Nephron progenitor cell (in vitro differentiated cells): Measurements from ENCODE around the gene SPRED1.

Experiments
- DNase-seq: peaks from one replicate; pipeline ENCODE4 v3.0.0; 2021
- H3K27ac Mint-ChIP-seq: 2 replicates; pipeline ENCODE4 v1.8.0; 2021; ENCODE audit warnings: mild to moderate bottlenecking, moderate library complexity, mixed read lengths
- H3K27me3 Mint-ChIP-seq: 2 replicates; pipeline ENCODE4 v1.8.0; 2021; ENCODE audit warnings: mild to moderate bottlenecking, low read depth, mixed read lengths; ENCODE audit not compliant: poor library complexity
- H3K36me3 Mint-ChIP-seq: 2 replicates; pipeline ENCODE4 v1.8.0; 2021; ENCODE audit warnings: low read depth, mixed read lengths
- H3K4me1 Mint-ChIP-seq: 2 replicates; pipeline ENCODE4 v1.8.0; 2021; ENCODE audit warnings: mixed read lengths
- H3K4me3 Mint-ChIP-seq: 2 replicates; pipeline ENCODE4 v1.8.0; 2021; ENCODE audit warnings: mild to moderate bottlenecking, moderate library complexity, mixed read lengths
- H3K9me3 Mint-ChIP-seq: 2 replicates; pipeline ENCODE4 v1.8.0; 2021; ENCODE audit warnings: mild to moderate bottlenecking, moderate library complexity, mixed read lengths
- TF ChIP-seq, protein P1 (sequence below): fragments of 200-600 bp; sonication (generic); IDR thresholded peaks from 2 replicates; pipeline ENCODE4 v1.5.0; 2021; ENCODE audit warnings: antibody characterized with exemption

Gene SPRED1

DNA sequence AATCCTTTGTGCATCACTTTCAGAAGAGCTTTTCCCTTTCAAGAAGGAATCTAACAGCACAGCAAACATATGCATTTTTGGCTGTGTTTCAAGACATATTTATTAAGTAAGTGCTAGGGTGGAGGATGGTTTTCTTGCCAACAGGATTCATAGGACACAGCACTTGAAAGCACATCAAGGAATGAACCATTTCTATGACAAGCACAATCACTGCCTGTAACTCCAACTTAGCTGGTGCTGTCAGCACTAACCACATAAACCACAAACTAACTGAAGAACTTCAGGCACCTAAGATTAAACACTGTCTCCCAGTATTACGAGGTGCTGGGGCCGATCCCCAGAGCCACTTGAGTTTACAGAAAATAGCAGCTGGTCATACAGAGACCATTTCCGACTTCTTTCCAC lies 35.4 kb upstream of the SPRED1 start:
- H3K27ac Mint-ChIP-seq = no peak overlapping the region
- no peaks in the 10 kb centered on the region for H3K9me3 Mint-ChIP-seq
- H3K27me3 Mint-ChIP-seq = peaks cover 4% of the 10 kb centered on the region
- no peak overlapping the region for H3K4me3 Mint-ChIP-seq
- peaks cover 20% of the 10 kb centered on the region for H3K4me1 Mint-ChIP-seq
- no peak for DNase-seq
- no peaks in the 10 kb centered on the region for H3K36me3 Mint-ChIP-seq
- TF ChIP-seq, protein P1, sequence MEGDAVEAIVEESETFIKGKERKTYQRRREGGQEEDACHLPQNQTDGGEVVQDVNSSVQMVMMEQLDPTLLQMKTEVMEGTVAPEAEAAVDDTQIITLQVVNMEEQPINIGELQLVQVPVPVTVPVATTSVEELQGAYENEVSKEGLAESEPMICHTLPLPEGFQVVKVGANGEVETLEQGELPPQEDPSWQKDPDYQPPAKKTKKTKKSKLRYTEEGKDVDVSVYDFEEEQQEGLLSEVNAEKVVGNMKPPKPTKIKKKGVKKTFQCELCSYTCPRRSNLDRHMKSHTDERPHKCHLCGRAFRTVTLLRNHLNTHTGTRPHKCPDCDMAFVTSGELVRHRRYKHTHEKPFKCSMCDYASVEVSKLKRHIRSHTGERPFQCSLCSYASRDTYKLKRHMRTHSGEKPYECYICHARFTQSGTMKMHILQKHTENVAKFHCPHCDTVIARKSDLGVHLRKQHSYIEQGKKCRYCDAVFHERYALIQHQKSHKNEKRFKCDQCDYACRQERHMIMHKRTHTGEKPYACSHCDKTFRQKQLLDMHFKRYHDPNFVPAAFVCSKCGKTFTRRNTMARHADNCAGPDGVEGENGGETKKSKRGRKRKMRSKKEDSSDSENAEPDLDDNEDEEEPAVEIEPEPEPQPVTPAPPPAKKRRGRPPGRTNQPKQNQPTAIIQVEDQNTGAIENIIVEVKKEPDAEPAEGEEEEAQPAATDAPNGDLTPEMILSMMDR = no peak

DNA sequence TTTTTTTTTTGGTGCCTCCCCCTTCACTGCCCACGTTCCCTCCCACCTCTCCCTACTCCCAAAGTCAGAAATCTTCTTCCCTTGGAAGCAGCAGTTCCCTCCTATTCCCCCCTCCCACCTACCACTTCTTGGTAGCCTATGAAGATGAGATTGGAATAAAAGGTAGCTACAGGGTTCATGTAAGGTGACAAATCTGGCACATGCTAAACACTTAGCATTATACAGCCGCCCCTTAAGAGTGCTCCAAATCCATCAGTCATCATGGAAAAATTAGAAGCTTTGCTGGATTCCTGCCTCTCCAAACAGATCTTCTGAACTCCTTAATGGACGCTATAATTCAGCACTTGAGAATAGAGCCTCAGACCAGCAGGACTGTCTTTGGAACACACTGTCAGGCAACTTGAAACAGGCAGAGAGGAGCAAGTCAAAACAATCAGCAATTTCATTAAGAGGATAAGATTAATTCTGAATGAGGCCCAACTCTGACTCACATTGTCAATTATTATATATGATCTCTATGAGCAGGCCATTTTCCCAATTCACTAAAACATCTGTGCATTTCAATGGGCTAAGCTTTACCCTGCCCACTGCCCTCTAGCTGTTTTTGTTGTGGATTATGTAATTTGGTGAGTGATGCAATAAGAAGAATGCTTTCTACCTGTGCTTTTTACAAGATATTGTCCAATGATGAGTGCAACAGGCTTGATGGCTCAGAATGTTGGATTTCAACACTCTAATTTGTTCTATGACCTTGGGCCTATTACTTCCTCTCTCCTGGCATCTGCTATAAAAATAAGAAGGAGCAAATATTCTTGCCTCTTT lies 34.6 kb upstream of the SPRED1 start:
- peaks cover 4% of the 10 kb centered on the region for H3K27me3 Mint-ChIP-seq
- TF ChIP-seq, protein P1 = no peak
- no peaks in the 10 kb centered on the region for H3K9me3 Mint-ChIP-seq
- no peak overlapping the region for H3K27ac Mint-ChIP-seq
- peaks cover 20% of the 10 kb centered on the region for H3K4me1 Mint-ChIP-seq
- no peak overlapping the region for H3K4me3 Mint-ChIP-seq
- H3K36me3 Mint-ChIP-seq = no peaks in the 10 kb centered on the region
- no peak for DNase-seq

DNA sequence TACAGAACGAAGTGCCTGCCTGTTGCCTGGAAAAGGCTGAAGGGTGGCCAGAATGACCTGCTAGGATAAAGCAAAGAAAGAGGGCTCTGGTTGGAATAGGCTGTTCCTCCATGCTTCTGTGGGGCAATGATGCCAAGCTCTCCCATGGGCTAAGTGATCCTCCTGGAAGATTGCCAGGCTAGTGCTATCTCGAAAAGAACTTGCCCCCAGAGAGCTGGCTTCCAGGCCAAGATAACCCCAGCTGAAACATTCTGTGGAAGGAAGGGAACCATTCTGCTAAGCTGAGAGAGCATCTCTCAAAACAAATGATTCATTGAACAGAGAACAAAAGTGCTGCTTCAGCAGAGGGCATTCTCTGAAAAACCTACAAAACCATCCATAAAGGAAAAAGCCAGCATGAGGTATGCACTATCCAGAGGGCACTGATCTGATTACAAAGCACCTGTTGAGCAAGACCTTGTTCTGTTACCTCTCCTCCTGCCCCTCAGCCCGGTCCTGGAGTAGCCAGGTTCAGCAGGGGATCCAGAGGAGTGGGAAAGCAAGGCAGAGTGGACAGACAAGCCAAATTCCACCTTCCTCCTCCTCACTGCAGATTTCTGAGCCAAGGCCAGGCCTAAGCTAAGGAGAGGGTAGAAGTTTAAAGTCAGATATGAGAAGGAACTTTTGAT lies 31.9 kb upstream of the SPRED1 start:
- no peak overlapping the region for H3K27ac Mint-ChIP-seq
- no peak overlapping the region for H3K4me3 Mint-ChIP-seq
- H3K9me3 Mint-ChIP-seq = no peaks in the 10 kb centered on the region
- no peak for DNase-seq
- peaks cover 25% of the 10 kb centered on the region for H3K4me1 Mint-ChIP-seq
- H3K36me3 Mint-ChIP-seq = no peaks in the 10 kb centered on the region
- peaks cover 4% of the 10 kb centered on the region for H3K27me3 Mint-ChIP-seq
- TF ChIP-seq, protein P1 = no peak

DNA sequence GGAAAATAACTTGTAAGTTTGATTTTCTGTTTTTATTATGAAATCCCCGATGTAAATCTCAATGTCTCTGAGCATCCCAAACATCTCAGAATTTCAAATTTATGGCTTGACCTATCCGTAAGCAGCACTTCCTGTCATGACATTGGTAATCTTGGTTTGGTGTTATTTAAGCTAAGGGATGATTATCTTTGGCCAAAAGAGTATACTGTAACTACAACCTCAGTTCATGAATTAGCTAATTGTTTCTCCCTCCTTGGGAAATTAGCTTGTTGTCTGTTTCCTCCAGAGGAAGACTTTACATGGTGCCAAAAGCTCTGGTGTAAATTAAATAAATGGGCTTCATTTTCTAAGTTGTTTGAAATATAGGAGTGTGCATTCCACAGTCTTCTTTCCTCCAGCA lies 28.1 kb upstream of the SPRED1 start:
- Mint-ChIP-seq H3K4me1 (peaks cover 13% of the 10 kb centered on the region), H3K9me3 (no peaks in the 10 kb centered on the region), H3K36me3 (no peaks in the 10 kb centered on the region), H3K27ac (no peak overlapping the region), H3K4me3 (no peak overlapping the region), H3K27me3 (no peaks in the 10 kb centered on the region)
- TF ChIP-seq, protein P1 = no peak
- DNase-seq = no peak

DNA sequence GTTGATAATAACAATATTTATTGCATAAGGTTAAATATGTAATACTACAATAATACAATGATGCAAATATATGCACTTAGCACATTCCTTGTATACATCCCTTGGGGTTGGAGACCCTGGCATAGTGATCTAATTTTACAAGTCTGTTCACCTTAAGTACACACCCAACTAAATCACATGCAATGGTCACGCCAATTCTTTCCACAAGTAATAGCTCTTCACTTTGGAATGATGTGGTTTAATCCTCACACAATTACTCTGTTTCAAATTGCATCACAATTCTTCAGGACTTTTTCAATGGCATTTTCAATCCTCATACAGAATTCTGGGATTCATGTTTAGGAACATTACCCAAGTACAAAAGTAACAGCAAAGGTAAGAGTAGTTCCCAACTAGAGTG lies 27.3 kb upstream of the SPRED1 start:
- H3K27ac Mint-ChIP-seq = no peak overlapping the region
- H3K4me3 Mint-ChIP-seq = no peak overlapping the region
- peaks cover 13% of the 10 kb centered on the region for H3K4me1 Mint-ChIP-seq
- no peak for DNase-seq
- TF ChIP-seq, protein P1 = no peak
- no peaks in the 10 kb centered on the region for H3K9me3 Mint-ChIP-seq
- no peaks in the 10 kb centered on the region for H3K27me3 Mint-ChIP-seq
- H3K36me3 Mint-ChIP-seq = no peaks in the 10 kb centered on the region
